Measurements from ENCODE around the gene CHMP4A. TPM values are rescaled to one million over a fixed set of nuclear protein-coding genes. Genes with fewer than 3 reads are reported as not detected.

The CHMP4A gene
- total and polyA plus RNA-seq, 2 of the 13 experiments (the other 11 are each of a cell fraction or from before 2014, with no cell fraction given): 83.6 to 113 TPM

DNA sequence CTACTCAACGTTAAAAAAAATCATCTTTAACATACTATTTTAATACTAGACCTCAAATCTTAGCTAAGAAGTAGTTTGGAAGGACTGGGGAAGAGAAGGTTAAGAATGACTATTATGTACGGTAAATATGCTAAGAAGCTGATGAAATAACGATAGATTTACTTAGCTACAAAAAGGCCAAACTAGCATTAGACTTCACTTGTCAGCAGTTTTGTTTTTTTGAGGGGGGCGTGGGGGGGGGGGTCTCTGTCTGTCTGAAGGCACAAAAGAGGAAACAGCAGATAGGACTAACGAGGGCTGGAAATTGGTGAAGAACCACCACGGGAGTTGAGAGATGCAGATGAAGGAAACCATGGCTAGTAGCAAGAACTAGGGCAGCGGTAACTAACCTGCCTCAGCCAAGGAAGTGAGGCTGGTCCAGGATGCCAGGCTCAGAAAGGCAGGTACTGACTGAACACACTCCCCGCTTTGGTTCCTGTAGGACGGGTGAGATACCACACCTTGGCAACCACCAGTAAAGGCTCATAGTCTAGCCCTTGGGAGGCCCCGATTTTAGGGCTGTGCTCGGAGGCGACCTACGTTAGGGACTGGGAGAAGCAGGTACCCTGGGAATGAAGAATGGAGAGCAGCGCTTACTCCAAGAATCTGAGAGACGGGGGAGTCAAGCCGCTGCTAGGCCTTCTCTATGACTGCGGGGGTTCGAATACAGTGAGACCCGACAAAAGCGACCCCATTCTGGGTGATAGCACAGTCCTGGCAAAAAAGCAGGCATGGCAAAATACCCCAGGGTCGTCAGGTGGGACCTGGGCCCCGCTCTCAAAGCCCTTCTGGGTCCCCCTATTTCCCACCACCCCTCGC lies 18.2 kb upstream of the CHMP4A start (continued):
- TF ChIP-seq, protein P1, sequence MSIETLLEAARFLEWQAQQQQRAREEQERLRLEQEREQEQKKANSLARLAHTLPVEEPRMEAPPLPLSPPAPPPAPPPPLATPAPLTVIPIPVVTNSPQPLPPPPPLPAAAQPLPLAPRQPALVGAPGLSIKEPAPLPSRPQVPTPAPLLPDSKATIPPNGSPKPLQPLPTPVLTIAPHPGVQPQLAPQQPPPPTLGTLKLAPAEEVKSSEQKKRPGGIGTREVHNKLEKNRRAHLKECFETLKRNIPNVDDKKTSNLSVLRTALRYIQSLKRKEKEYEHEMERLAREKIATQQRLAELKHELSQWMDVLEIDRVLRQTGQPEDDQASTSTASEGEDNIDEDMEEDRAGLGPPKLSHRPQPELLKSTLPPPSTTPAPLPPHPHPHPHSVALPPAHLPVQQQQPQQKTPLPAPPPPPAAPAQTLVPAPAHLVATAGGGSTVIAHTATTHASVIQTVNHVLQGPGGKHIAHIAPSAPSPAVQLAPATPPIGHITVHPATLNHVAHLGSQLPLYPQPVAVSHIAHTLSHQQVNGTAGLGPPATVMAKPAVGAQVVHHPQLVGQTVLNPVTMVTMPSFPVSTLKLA (IDR thresholded peaks at IDR 0.05): no peak
- TF ChIP-seq ARID2 (CRISPR knock-in tag; IDR thresholded peaks at IDR 0.05; ENCODE audit: borderline replicate concordance): peak; percentile 93
- TF ChIP-seq SNRNP70 (IDR thresholded peaks at IDR 0.05; ENCODE audit: low read depth, low read length): no peak
- peak; percentile 62 for TF ChIP-seq RBFOX2 (IDR thresholded peaks at IDR 0.05; ENCODE audit: low read depth, low read length)
- TF ChIP-seq MBD4 (IDR thresholded peaks at IDR 0.05; ENCODE audit: borderline replicate concordance, low read length): no peak
- TF ChIP-seq CERS6 (CRISPR knock-in tag; IDR thresholded peaks at IDR 0.05): no peak; the same call in 1 of the 2 replicates
- no peak for TF ChIP-seq ZNF549 (CRISPR knock-in tag; IDR thresholded peaks at IDR 0.05)
- no peak for TF ChIP-seq ZNF746 (CRISPR knock-in tag; IDR thresholded peaks at IDR 0.05)
- no peak for TF ChIP-seq DZIP1 (CRISPR knock-in tag; IDR thresholded peaks at IDR 0.05)
- TF ChIP-seq U2AF1 (optimal IDR thresholded peaks at IDR 0.05; ENCODE audit: low read depth, low read length): no peak
- no peak for TF ChIP-seq TBX2 (CRISPR knock-in tag; IDR thresholded peaks at IDR 0.05; ENCODE audit: borderline replicate concordance)
- peak; percentile 77 for TF ChIP-seq NAIF1 (CRISPR knock-in tag; IDR thresholded peaks at IDR 0.05; ENCODE audit: borderline replicate concordance)
- no peak for TF ChIP-seq SPEN (CRISPR knock-in tag; IDR thresholded peaks at IDR 0.05; ENCODE audit: low read depth)
- no peak for TF ChIP-seq JARID2 (CRISPR knock-in tag; IDR thresholded peaks at IDR 0.05; ENCODE audit: insufficient replicate concordance)
- TF ChIP-seq, protein P2, sequence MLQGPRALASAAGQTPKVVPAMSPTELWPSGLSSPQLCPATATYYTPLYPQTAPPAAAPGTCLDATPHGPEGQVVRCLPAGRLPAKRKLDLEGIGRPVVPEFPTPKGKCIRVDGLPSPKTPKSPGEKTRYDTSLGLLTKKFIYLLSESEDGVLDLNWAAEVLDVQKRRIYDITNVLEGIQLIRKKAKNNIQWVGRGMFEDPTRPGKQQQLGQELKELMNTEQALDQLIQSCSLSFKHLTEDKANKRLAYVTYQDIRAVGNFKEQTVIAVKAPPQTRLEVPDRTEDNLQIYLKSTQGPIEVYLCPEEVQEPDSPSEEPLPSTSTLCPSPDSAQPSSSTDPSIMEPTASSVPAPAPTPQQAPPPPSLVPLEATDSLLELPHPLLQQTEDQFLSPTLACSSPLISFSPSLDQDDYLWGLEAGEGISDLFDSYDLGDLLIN (CRISPR knock-in tag; IDR thresholded peaks at IDR 0.05; ENCODE audit: borderline replicate concordance): peak; percentile 71; the same call in 1 of the 2 replicates
- no peak for TF ChIP-seq SOX6 (IDR thresholded peaks at IDR 0.05)
- TF ChIP-seq SOX6 (CRISPR knock-in tag; IDR thresholded peaks at IDR 0.05): no peak
- no peak for TF ChIP-seq ZNF335 (CRISPR knock-in tag; IDR thresholded peaks at IDR 0.05)
- TF ChIP-seq ZNF3 (CRISPR knock-in tag; IDR thresholded peaks at IDR 0.05): peak; percentile 16; the same call in 1 of the 2 replicates
- TF ChIP-seq ZBTB37 (CRISPR knock-in tag; IDR thresholded peaks at IDR 0.05): no peak
- no peak for TF ChIP-seq IKZF1 (IDR thresholded peaks at IDR 0.05)

Measured in HepG2 (cell line).